ENCODE measurements around the gene EIF5AL1.

DNA sequence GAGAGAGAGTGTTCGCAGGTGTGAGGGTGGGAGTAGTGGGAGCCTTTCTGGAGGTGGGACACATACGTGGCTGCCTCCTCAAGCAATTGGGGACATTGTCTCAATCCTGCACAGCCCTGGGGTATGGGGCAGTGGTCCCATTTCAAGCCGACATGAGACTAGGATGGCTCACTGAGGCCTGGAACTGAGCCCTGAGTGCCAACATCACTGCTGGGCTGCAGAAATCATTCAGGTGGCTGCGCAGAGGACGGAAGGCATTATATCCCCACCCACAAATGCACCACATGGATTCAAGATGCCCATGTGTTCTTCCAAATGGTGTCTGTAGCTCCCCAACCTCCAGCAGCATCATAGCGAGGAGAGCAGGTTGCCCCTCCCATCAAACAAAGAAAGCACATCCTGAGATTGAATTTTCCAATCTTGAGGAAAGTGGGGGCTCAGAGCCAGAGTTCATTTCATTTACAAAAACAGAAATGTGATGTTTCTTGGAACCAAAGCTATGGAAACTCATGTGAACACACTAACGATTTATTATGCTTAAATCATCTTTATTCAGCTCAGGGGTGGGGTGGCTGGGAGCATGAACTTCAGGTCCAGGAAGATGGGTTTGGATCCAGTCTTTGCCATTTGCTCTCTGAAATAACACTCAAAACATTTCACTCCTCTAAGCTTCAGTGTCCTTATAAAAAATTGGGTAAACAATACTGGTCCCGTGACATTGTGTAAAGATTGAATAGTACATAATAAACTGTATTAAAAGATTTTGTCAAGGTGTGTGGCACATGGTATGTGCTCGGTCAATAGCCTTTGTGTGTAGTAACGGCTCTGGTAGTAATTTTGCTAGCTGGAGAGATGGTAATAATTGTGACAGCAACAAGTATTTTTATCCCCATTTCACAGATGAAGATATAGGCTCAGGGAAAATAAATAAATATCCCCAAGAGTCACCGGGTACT lies 43.3 kb downstream of the EIF5AL1 start:
- TF ChIP-seq CTCF (IDR thresholded peaks at IDR 0.05; ENCODE audit: low read depth, low read length) (no peak), POLR2A (IDR thresholded peaks at IDR 0.05; ENCODE audit: extremely low read depth, insufficient read length) (no peak), MAX (IDR thresholded peaks at IDR 0.05; ENCODE audit: low read depth, low read length) (no peak), MYC (IDR thresholded peaks at IDR 0.05; ENCODE audit: low read depth, low read length) (no peak)
